Measurements from ENCODE around the gene ALG10B. TPM values are rescaled to one million over a fixed set of nuclear protein-coding genes. Genes with fewer than 3 reads are reported as not detected.

The ALG10B gene
- total RNA-seq (3.9 and 5.9 TPM in 2 replicates), polyA plus RNA-seq (1.1 TPM in 2 replicates)

GRCh38 chr12:38316391-38317129 is at the start of gene ALG10B:
Gene ALG10B, plus strand, starts transcription at chr12:38316774. Its CDS starts 120 bp downstream, at chr12:38316894.
- TF ChIP-seq CTCF (IDR thresholded peaks at IDR 0.05; ENCODE audit: low read depth, low read length) = peak; percentile 61
- Histone ChIP-seq H3K9me3 (ENCODE audit: low read depth) (no peaks in the 10 kb centered on the region), H3K4me1 (ENCODE audit: low read depth) (no peaks in the 10 kb centered on the region), H3K27me3 (no peaks in the 10 kb centered on the region), H3K27ac (peak within 1 kb of the TSS; percentile 81), H3K4me3 (peak within 1 kb of the TSS; percentile 48), H3K36me3 (no peaks in the 10 kb centered on the region)
- peak; percentile 93 to 98 for DNase-seq (ENCODE audit: low read depth in 1 of 2, low spot score in 1 of 2)

GRCh38 chr12:38268612-38269011 is 48.0 kb upstream of the ALG10B start:
- no peak for TF ChIP-seq CTCF (IDR thresholded peaks at IDR 0.05; ENCODE audit: low read depth, low read length)
- no peak for DNase-seq (ENCODE audit: low read depth in 1 of 2, low spot score in 1 of 2)
- Histone ChIP-seq H3K27ac (no peak overlapping the region), H3K27me3 (no peaks in the 10 kb centered on the region), H3K9me3 (ENCODE audit: low read depth) (no peaks in the 10 kb centered on the region), H3K36me3 (no peaks in the 10 kb centered on the region), H3K4me1 (ENCODE audit: low read depth) (no peaks in the 10 kb centered on the region), H3K4me3 (no peak overlapping the region)

GRCh38 chr12:38269897-38270296 is 46.7 kb upstream of the ALG10B start:
- no peak for DNase-seq (ENCODE audit: low read depth in 1 of 2, low spot score in 1 of 2)
- Histone ChIP-seq H3K4me1 (ENCODE audit: low read depth) (no peaks in the 10 kb centered on the region), H3K4me3 (no peak overlapping the region), H3K36me3 (no peaks in the 10 kb centered on the region), H3K27me3 (no peaks in the 10 kb centered on the region), H3K9me3 (ENCODE audit: low read depth) (no peaks in the 10 kb centered on the region), H3K27ac (no peak overlapping the region)
- no peak for TF ChIP-seq CTCF (IDR thresholded peaks at IDR 0.05; ENCODE audit: low read depth, low read length)

- no peak overlapping the region for H3K4me3 ChIP-seq
- no peaks in the 10 kb centered on the region for H3K27me3 ChIP-seq
- no peaks in the 10 kb centered on the region for H3K36me3 ChIP-seq
- H3K27ac ChIP-seq = no peak overlapping the region
- no peaks in the 10 kb centered on the region for H3K4me1 ChIP-seq (ENCODE audit: low read depth)
- no peak for DNase-seq (ENCODE audit: low read depth in 1 of 2, low spot score in 1 of 2)
- TF ChIP-seq CTCF (IDR thresholded peaks at IDR 0.05; ENCODE audit: low read depth, low read length) = no peak
- H3K9me3 ChIP-seq (ENCODE audit: low read depth) = no peaks in the 10 kb centered on the region
These were observed 36.8 kb upstream of the ALG10B start for GRCh38 chr12:38279756-38280155.

GRCh38 chr12:38282886-38283285 is 33.7 kb upstream of the ALG10B start:
- no peak overlapping the region for H3K4me3 ChIP-seq
- no peaks in the 10 kb centered on the region for H3K9me3 ChIP-seq (ENCODE audit: low read depth)
- no peak for TF ChIP-seq CTCF (IDR thresholded peaks at IDR 0.05; ENCODE audit: low read depth, low read length)
- H3K36me3 ChIP-seq = no peaks in the 10 kb centered on the region
- no peaks in the 10 kb centered on the region for H3K27me3 ChIP-seq
- no peak overlapping the region for H3K27ac ChIP-seq
- DNase-seq (ENCODE audit: low read depth in 1 of 2, low spot score in 1 of 2) = no peak
- no peaks in the 10 kb centered on the region for H3K4me1 ChIP-seq (ENCODE audit: low read depth)

Measured in cardiac muscle cell (in vitro differentiated cells and primary cell).